ENCODE results near the gene KCNJ9. TPM values are rescaled to one million over a fixed set of nuclear protein-coding genes. Genes with fewer than 3 reads are reported as not detected.

The KCNJ9 gene
- total and polyA plus RNA-seq, 4 donors: not detected

DNA sequence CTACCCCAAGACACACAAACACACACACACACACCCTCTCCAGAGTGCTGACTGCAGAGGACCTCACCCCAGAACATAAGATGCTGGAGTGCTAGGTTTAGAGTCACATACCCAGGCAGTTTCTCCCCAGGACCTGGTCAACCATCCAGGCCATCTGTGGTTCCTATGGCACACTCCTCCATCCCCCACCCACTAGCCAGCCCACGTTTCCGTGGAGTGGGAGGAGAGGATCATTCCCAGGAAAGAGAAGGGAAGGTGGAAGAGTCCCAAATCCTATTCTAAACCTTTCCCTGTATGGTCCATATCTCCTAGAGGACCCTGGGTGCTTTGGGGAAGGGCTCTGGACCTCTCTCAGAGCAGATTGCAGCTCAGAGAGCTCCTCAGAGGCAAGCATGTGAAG lies 1.1 kb downstream of the KCNJ9 start:
- 38% methylated on average over 2 of the region's 2 CpGs for WGBS
- Histone ChIP-seq H3K36me3 (ENCODE audit: control insufficient read depth in 4 of 4, insufficient read depth in 3 of 4, low read depth in 1 of 4, low read length in 3 of 4) (no peaks in the 10 kb centered on the region), H3K27ac (ENCODE audit: low read depth in 1 of 2, low read length in 2 of 2) (no peak overlapping the region), H3K9me3 (ENCODE audit: control insufficient read depth in 4 of 4, low read length in 3 of 4) (no peaks in the 10 kb centered on the region), H3K4me1 (ENCODE audit: control insufficient read depth in 4 of 4, insufficient read depth in 4 of 4, low read length in 3 of 4) (peaks cover 0 to 9% (median 5%) of the 10 kb centered on the region in 4 donors), H3K9ac (ENCODE audit: low read depth in 1 of 2, low read length in 2 of 2) (no peak overlapping the region), H3K4me3 (ENCODE audit: low read depth in 1 of 3, low read length in 3 of 3) (no peak overlapping the region), H3K27me3 (ENCODE audit: control insufficient read depth in 4 of 4, insufficient read depth in 4 of 4, low read length in 3 of 4) (peaks cover 0 to 8% (median 3%) of the 10 kb centered on the region in 4 donors)
- DNase-seq (ENCODE audit: low spot score): no peak
- TF ChIP-seq YY1 (IDR thresholded peaks at IDR 0.05): no peak
- TF ChIP-seq TAF1 (conservative IDR thresholded peaks at IDR 0.05): no peak

DNA sequence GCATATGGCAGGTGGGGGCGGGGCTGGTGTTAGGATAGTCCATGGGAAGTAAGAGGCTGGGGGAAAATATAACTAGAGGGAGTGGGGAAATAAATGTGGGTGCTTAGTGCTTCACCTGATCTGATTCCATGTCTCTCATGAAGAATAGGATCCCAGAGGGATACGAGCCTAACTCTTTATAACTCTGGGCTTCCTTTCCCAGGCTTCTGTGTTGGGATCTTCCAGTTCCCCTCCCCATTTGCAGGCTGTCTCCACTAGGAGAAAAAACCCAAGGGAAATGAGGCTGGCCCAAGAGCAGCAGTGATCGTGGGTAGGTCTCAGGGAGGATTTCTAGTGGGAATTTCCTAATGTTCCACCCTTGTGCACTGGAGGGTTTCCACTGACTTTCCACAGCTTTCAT lies 1.6 kb downstream of the KCNJ9 start:
- DNase-seq (ENCODE audit: low spot score): no peak

DNA sequence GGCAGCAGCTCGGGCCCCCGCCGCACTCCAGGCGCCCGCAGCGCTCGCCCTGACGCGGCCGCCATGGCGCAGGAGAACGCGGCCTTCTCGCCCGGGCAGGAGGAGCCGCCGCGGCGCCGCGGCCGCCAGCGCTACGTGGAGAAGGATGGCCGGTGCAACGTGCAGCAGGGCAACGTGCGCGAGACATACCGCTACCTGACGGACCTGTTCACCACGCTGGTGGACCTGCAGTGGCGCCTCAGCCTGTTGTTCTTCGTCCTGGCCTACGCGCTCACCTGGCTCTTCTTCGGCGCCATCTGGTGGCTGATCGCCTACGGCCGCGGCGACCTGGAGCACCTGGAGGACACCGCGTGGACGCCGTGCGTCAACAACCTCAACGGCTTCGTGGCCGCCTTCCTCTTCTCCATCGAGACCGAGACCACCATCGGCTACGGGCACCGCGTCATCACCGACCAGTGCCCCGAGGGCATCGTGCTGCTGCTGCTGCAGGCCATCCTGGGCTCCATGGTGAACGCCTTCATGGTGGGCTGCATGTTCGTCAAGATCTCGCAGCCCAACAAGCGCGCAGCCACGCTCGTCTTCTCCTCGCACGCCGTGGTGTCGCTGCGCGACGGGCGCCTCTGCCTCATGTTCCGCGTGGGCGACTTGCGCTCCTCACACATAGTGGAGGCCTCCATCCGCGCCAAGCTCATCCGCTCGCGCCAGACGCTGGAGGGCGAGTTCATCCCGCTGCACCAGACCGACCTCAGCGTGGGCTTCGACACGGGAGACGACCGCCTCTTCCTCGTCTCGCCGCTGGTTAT lies 2.8 kb downstream of the KCNJ9 start:
- peaks cover 0 to 9% (median 5%) of the 10 kb centered on the region in 4 donors for H3K4me1 ChIP-seq (ENCODE audit: control insufficient read depth in 4 of 4, insufficient read depth in 4 of 4, low read length in 3 of 4)
- no peak overlapping the region for H3K9ac ChIP-seq (ENCODE audit: low read depth in 1 of 2, low read length in 2 of 2)
- 19% methylated on average over 96 of the region's 96 CpGs for WGBS
- H3K27me3 ChIP-seq (ENCODE audit: control insufficient read depth in 4 of 4, insufficient read depth in 4 of 4, low read length in 3 of 4): peaks cover 0 to 8% (median 3%) of the 10 kb centered on the region in 4 donors
- DNase-seq (ENCODE audit: low spot score): peak; percentile 68
- H3K27ac ChIP-seq (ENCODE audit: low read depth in 1 of 2, low read length in 2 of 2): no peak overlapping the region
- TF ChIP-seq CTCF (IDR thresholded peaks at IDR 0.05; ENCODE audit: low read depth, low read length, missing input control) (peak; percentile 59), FOXA1 (IDR thresholded peaks at IDR 0.05) (no peak), RAD21 (IDR thresholded peaks at IDR 0.05) (peak; percentile 49 to 79), SP1 (IDR thresholded peaks at IDR 0.05) (no peak)
- peak overlapping the region in 1 of 3 donors; percentile 38 for H3K4me3 ChIP-seq (ENCODE audit: low read depth in 1 of 3, low read length in 3 of 3)
- no peaks in the 10 kb centered on the region for H3K9me3 ChIP-seq (ENCODE audit: control insufficient read depth in 4 of 4, low read length in 3 of 4)
- peaks cover 0 to 6% (median 3%) of the 10 kb centered on the region in 4 donors for H3K36me3 ChIP-seq (ENCODE audit: control insufficient read depth in 4 of 4, insufficient read depth in 3 of 4, low read depth in 1 of 4, low read length in 3 of 4)

More for the DNA sequence above, 1.6 kb downstream of the KCNJ9 start:
- H3K27me3 ChIP-seq (ENCODE audit: control insufficient read depth in 4 of 4, insufficient read depth in 4 of 4, low read length in 3 of 4): peaks cover 0 to 8% (median 3%) of the 10 kb centered on the region in 4 donors
- no peaks in the 10 kb centered on the region for H3K9me3 ChIP-seq (ENCODE audit: control insufficient read depth in 4 of 4, low read length in 3 of 4)
- H3K4me3 ChIP-seq (ENCODE audit: low read depth in 1 of 3, low read length in 3 of 3): no peak overlapping the region
- WGBS: 73% methylated on average over 3 of the region's 3 CpGs
- peaks cover 0 to 9% (median 5%) of the 10 kb centered on the region in 4 donors for H3K4me1 ChIP-seq (ENCODE audit: control insufficient read depth in 4 of 4, insufficient read depth in 4 of 4, low read length in 3 of 4)
- H3K27ac ChIP-seq (ENCODE audit: low read depth in 1 of 2, low read length in 2 of 2): no peak overlapping the region
- no peaks in the 10 kb centered on the region for H3K36me3 ChIP-seq (ENCODE audit: control insufficient read depth in 4 of 4, insufficient read depth in 3 of 4, low read depth in 1 of 4, low read length in 3 of 4)
- H3K9ac ChIP-seq (ENCODE audit: low read depth in 1 of 2, low read length in 2 of 2): no peak overlapping the region
- TF ChIP-seq FOXA2 (IDR thresholded peaks at IDR 0.05): no peak
- no peak for TF ChIP-seq EGR1 (IDR thresholded peaks at IDR 0.05; ENCODE audit: low read depth in 2 of 2)

- H3K9me3 ChIP-seq (ENCODE audit: control insufficient read depth in 4 of 4, low read length in 3 of 4): no peaks in the 10 kb centered on the region
- no peak overlapping the region for H3K4me3 ChIP-seq (ENCODE audit: low read depth in 1 of 3, low read length in 3 of 3)
- no peak overlapping the region for H3K9ac ChIP-seq (ENCODE audit: low read depth in 1 of 2, low read length in 2 of 2)
- H3K4me1 ChIP-seq (ENCODE audit: control insufficient read depth in 4 of 4, insufficient read depth in 4 of 4, low read length in 3 of 4): peaks cover 0 to 9% (median 5%) of the 10 kb centered on the region in 4 donors
- no peak for DNase-seq (ENCODE audit: low spot score)
- no peak overlapping the region for H3K27ac ChIP-seq (ENCODE audit: low read depth in 1 of 2, low read length in 2 of 2)
- peaks cover 0 to 8% (median 3%) of the 10 kb centered on the region in 4 donors for H3K27me3 ChIP-seq (ENCODE audit: control insufficient read depth in 4 of 4, insufficient read depth in 4 of 4, low read length in 3 of 4)
- TF ChIP-seq HNF4G (IDR thresholded peaks at IDR 0.05): no peak
- no peak for TF ChIP-seq GABPA (IDR thresholded peaks at IDR 0.05 in 1 of 2, conservative IDR thresholded peaks at IDR 0.05 in 1 of 2)
- no peak for TF ChIP-seq HNF4A (conservative IDR thresholded peaks at IDR 0.05)
- H3K36me3 ChIP-seq (ENCODE audit: control insufficient read depth in 4 of 4, insufficient read depth in 3 of 4, low read depth in 1 of 4, low read length in 3 of 4): peaks cover 0 to 8% (median 3%) of the 10 kb centered on the region in 4 donors
- 79% methylated on average over 30 of the region's 30 CpGs for WGBS
Measured at GRCh38 chr1:160084771-160085321, 3.5 kb downstream of the KCNJ9 start.

Measured in liver (tissue), 9 donors.